HG03469 (cell line): Measurements from ENCODE around the gene GOLPH3L.
"Not testable (repeated sequence)": the region's sequence is repeated elsewhere in the genome, so short reads cannot be mapped to it uniquely, and the experiment has no call there.

Experiments used
- ATAC-seq: cut with Tn5 transposase; IDR thresholded peaks from one replicate; pipeline ENCODE4 v1.9.1; 2021; ENCODE audit warnings: mild to moderate bottlenecking, moderate library complexity, moderate number of reproducible peaks; ENCODE audit not compliant: unreplicated experiment

Gene GOLPH3L

GRCh38 chr1:150619576-150620509 lies 77.1 kb downstream of the GOLPH3L start:
- no peak for ATAC-seq

- no peak for ATAC-seq
Measured at GRCh38 chr1:150615346-150616201, 81.4 kb downstream of the GOLPH3L start.

DNA sequence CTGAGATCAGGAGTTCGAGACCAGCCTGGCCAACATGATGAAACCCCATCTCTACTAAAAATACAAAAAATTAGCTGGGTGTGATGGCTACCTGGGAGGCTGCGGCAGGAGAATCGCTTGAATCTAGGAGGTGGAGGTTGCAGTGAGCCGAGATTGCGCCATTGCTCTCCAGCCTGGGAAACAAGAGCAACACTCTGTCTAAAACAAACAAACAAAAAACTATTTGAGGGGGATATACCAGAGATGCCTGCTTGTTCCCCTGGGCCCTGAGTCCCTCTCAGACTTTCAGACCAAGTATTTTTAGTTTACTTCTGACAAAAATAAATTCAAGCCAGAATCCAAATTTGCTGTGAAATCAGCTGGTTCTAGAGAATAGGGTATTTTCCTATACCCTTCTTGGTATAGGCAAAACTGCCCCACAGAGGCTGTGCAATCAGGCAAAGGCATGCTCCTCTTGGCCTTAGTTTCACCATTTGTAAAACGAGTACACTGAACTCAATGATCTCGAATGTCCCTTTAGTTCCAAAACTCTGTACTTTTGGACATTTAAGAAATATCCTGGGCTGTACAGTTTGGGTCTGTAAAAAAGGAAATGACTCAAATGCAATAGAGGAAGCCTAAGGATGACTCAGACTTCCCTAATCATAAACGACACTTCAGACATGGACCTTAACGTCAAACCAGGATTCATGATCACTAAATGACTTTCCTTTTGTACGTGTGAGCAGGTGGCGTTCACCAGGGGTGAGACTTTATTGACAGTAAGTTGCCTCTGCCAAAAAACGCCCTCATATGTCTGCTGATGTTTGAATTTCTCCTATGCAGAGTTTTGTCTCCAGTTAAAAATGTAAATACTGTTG lies 83.7 kb downstream of the GOLPH3L start:
- no peak for ATAC-seq

DNA sequence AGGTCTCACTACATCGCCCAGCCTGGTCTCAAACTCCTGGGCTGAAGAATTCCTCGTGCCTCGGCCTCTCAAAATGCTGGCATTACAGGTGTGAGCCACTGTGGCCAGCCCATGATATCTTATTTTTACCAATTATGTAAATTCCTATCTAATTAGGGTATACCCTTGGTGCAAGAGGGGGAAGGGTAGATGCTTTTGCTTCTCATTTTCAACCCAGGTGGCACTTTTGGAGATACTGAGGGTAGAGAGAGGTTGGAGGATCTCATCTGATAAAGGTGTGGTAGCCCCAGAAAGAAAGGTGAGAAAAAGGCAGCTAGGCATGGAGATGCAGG lies 85.0 kb downstream of the GOLPH3L start:
- no peak for ATAC-seq

GRCh38 chr1:150610576-150610975 lies 86.4 kb downstream of the GOLPH3L start:
- no peak for ATAC-seq

DNA sequence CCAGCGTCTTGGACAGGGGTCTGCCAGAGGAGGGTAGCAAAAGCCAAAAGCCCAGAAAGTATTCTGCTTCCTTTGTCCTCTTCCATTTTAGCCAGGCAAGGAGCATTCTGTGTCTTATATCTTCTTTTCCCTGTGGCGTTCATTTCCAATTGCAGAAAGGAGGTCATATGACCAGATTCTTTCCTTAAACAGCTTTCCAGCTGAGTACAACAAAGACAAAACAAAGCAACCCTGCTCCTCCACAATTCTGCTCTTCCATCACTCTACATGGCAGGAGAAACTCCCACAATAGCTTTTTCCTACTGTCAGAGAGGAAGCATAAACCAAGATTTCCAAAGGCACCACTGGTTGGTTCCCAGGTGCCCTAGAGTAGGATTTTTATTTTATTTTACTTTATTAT lies 87.2 kb downstream of the GOLPH3L start:
- ATAC-seq, result no peak

DNA sequence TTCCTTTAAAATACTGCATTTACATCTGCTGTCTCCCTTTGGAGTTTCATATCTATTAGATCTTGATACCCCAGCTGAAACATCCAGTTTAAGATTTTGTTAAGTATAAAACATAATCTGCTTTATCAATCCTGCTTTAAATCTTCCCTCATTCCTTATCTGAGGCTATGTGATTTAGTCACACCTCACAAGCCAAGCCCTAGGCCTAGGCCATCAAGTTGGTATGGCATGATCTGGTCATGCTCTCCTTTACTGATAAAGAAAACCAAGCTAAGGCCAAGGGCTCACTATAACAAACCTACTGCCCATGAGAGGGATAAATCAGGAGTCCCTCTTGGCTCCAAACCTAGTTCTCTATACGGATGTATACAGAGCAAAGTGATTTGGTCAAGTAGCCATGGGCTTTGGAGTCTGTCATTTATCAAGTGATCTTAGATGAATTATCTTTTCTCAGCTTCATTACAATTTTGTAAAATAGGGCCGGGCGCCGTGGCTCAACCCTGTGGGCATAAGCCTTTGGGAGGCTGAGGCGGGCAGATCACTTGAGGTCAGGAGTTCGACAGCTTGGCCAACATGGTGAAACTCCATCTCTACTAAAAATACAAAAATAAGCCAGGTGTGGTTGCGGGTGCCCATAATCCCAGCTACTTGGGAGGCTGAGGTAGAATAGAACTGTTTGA lies 90.4 kb downstream of the GOLPH3L start:
- ATAC-seq, result no peak

DNA sequence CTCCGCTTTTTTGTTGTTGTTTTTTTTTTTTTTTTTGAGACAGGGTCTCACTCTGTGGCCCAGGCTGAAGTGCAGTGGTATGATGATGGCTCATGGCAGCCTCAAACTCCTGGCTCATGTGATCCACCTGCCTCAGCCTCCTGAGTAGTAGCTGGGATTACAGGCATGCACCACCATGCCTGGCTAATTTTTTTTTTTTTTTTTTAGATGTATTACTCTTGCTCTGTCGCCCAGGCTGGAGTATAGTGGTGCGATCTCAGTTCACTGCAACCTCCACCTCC lies 91.6 kb downstream of the GOLPH3L start:
- not testable (repeated sequence) for ATAC-seq

GRCh38 chr1:150604226-150604588 lies 92.7 kb downstream of the GOLPH3L start:
- ATAC-seq, result no peak

DNA sequence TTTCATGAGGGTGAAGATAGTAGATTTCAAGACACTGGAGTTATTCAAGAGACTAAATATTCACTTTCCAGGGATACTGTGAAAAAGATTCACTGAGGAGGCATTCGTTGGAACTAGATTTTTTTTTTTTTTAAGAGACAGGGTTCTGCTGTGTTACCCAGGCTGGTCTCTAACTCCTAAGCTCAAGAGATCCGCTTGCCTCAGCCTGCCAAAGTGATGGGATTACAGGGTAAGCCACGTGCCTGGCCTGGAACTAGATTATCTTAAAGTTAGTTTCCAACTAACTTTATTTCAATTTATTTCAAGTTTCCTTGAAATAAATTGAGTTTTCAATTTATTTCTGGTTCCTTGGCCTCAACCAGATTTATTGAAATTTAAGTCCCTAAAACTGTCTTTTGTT lies 93.2 kb downstream of the GOLPH3L start:
- no peak for ATAC-seq

GRCh38 chr1:150602372-150602771 lies 94.6 kb downstream of the GOLPH3L start:
- not testable (repeated sequence) for ATAC-seq

DNA sequence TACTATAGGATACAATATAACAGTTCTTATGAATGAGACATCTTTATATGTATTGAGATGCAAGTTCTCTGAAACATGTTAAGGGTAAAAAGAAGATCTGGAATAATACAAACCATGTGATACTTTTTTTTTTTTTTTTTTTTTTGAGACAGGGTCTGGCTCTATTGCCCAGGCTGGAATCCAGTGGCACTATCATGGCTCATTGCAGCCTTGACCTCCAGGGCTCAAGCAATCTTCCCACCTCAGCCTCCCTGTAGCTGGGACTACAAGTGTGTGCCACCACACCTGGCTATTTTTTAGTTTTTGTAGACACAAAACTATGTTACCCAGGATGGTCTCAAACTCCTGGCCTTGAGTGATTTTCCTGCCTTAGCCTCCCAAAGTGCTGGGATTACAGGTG lies 95.4 kb downstream of the GOLPH3L start:
- ATAC-seq, result no peak

- not testable (repeated sequence) for ATAC-seq
Measured at GRCh38 chr1:150598346-150598745, 98.6 kb downstream of the GOLPH3L start.

DNA sequence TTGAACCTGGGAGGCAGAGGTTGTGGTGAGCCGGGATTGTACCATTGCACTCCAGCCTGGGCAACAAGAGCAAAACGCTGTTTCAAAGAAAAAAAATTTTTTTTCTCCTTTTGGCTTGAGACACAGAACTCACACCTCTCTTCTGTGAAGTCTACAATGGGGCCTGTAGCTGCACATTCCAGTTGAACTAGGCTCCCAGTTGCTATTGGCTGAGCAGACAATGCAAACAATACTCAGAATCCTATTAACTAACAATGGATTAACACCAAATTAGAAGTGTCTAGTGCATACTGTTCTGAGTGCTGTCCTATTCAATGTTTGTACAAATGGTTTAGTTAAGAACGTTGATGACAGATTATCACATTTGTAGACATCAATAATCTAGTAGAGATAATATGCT lies 100.0 kb downstream of the GOLPH3L start:
- no peak for ATAC-seq
